ENCODE measurements around the gene JAM3. TPM values are rescaled to one million over a fixed set of nuclear protein-coding genes. Genes with fewer than 3 reads are reported as not detected.
"Not testable (repeated sequence)": the region's sequence is repeated elsewhere in the genome, so short reads cannot be mapped to it uniquely, and the experiment has no call there.

The JAM3 gene
- total RNA-seq, 2 donors from 2014 or later, result 86.6 to 92.2 TPM

- DNase-seq (ENCODE audit: low spot score), result no peak
- intact Hi-C loops (cut with DNase I), result loop anchor here in 1 of 2 donors (5.0 kb wide), 1 partner anchor 43 kb away; no protein-coding TSS in a partner anchor
These were observed 5.5 kb downstream of the JAM3 start for GRCh38 chr11:134074346-134074745.

GRCh38 chr11:134074766-134075165, 5.9 kb downstream of the JAM3 start:
- intact Hi-C loops (cut with DNase I), result loop anchor here in 1 of 2 donors (5.0 kb wide), 1 partner anchor 43 kb away; no protein-coding TSS in a partner anchor
- no peak for DNase-seq (ENCODE audit: low spot score)

DNA sequence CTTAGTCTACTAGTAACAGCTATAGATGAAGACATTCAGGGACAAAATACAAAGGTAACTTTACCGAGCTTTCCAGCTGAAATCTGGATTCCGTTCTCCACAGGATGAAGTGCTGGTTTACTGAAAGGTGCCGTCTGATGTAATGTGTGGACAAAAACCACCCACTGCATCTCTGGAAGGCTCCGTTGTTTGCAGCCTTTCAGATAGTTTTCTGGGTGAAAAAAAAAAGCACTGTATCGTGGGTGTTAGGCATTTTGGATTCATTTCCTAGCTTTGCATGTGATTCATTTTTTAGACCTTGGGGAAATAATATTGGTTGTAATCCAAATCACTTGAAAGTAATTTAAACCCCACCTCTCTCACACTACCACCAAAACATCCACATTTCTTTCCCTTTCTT, 10.4 kb downstream of the JAM3 start:
- intact Hi-C loops (cut with DNase I), result no loop called here
- no peak for DNase-seq (ENCODE audit: low spot score)

- DNase-seq (ENCODE audit: low spot score); intact Hi-C loops (cut with DNase I): not testable (repeated sequence)
These were observed 12.4 kb downstream of the JAM3 start for GRCh38 chr11:134081258-134081657.

DNA sequence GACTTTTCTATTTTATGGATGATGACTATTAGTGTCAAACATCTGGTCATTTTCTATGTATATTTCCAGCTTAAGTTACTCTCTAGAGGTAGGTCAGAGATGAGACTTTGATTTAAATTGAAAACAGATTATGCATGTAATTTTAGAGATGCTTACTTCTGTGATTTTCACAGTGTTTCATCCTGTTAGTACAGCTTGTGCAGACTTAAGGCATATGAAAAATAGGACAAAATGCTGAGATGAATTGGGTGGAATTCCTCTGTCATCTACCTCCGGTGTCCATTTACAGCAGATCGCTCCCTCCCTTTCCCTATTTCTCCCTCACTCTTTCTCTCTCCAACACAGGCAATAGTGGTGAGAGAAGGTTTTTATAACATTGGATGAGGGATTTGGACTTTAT, 14.1 kb downstream of the JAM3 start:
- intact Hi-C loops (cut with DNase I), result no loop called here
- DNase-seq (ENCODE audit: low spot score), result no peak

- intact Hi-C loops (cut with DNase I), result no loop called here
- no peak for DNase-seq (ENCODE audit: low spot score)
These were observed 17.5 kb downstream of the JAM3 start for GRCh38 chr11:134086376-134086775.

- intact Hi-C loops (cut with DNase I); DNase-seq (ENCODE audit: low spot score): not testable (repeated sequence)
These were observed 23.1 kb downstream of the JAM3 start for GRCh38 chr11:134092006-134092405.

GRCh38 chr11:134097166-134097565, 28.3 kb downstream of the JAM3 start:
- DNase-seq (ENCODE audit: low spot score), result no peak
- intact Hi-C loops (cut with DNase I), result no loop called here

- no peak for DNase-seq (ENCODE audit: low spot score)
- intact Hi-C loops (cut with DNase I), result no loop called here
These were observed 29.8 kb downstream of the JAM3 start for GRCh38 chr11:134098566-134099184.

GRCh38 chr11:134100171-134100570, 31.3 kb downstream of the JAM3 start:
- no peak for DNase-seq (ENCODE audit: low spot score)
- intact Hi-C loops (cut with DNase I), result no loop called here

GRCh38 chr11:134101282-134101681, 32.4 kb downstream of the JAM3 start:
- no peak for DNase-seq (ENCODE audit: low spot score)
- intact Hi-C loops (cut with DNase I), result no loop called here

DNA sequence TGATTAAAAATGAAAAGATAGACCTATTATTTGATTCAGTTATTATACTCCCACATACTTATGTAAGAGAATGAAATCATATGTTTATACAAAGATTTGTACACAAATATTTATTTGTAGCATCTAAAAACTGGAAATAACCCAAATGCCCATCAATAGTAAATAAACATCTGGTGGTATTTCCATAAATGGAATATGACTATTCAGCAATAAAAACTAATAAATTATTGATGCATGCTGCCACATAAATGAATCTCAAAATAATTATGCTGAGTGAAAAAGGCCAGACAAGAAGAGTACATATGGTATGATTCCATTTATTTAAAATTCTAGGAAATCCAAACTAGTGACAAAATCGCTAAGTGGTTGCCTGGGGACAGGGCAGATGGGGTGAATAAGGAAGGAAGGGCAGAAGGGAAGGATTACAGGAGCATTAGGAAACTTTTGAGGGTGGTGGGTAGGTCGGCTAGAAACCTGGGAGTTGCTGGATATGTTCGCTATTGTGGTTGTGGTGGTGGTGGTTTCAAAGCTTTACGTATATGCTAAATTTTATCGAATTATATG, 41.5 kb downstream of the JAM3 start:
- intact Hi-C loops (cut with DNase I), result no loop called here
- DNase-seq (ENCODE audit: low spot score), result no peak

GRCh38 chr11:134113787-134114186, 44.9 kb downstream of the JAM3 start:
- intact Hi-C loops (cut with DNase I); DNase-seq (ENCODE audit: low spot score): not testable (repeated sequence)

DNA sequence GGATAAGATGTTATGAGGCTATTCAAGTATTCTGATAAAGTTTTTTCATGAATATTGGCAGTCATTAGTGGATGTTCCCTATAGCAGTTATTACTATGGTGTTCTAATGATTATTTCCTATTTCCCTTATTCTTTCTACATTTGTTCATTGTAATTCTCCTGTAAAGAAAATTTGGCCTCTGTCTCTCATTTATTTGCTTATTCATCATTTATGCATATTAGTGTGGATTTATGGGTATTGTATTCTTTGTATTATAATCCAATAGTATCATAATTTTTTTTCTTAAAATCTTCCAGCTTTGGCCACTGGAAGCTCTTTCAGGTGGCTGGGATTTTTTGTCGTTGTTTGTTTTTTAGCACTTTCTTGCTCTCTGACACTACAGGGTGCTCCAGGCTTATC, 47.3 kb downstream of the JAM3 start:
- intact Hi-C loops (cut with DNase I), result loop anchor here in 1 of 2 donors (5.0 kb wide), 1 partner anchor 44 kb away; no protein-coding TSS in a partner anchor
- DNase-seq (ENCODE audit: low spot score), result no peak

DNA sequence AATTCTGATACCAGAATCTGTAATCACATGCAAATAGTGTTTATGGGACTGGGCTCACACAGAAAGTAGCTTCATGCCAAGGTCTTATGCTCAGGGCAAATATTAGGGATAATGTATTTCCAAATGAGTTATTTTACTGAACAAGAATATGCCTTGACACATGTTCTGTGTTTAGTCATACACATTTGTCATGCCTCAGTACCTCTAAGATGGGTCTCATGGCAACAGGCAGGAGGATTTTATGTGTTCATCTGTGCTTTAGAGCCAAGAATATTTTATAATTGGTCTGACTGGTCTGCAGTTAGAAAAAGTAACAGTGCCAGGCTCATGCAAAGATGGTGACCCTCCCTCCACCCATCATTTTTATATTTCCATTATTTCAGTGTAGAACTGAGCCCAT, 49.1 kb downstream of the JAM3 start:
- no peak for DNase-seq (ENCODE audit: low spot score)
- intact Hi-C loops (cut with DNase I), result loop anchor here in 1 of 2 donors (5.0 kb wide), 1 partner anchor 46 kb away; no protein-coding TSS in a partner anchor

GRCh38 chr11:134119094-134119493, 50.2 kb downstream of the JAM3 start:
- intact Hi-C loops (cut with DNase I), result loop anchor here in 1 of 2 donors (5.0 kb wide), 1 partner anchor 47 kb away; no protein-coding TSS in a partner anchor
- no peak for DNase-seq (ENCODE audit: low spot score)

- intact Hi-C loops (cut with DNase I), result no loop called here
- DNase-seq (ENCODE audit: low spot score), result no peak
These were observed 51.4 kb downstream of the JAM3 start for GRCh38 chr11:134120143-134120850.

GRCh38 chr11:134120921-134121526, 52.2 kb downstream of the JAM3 start:
- intact Hi-C loops (cut with DNase I), result no loop called here
- no peak for DNase-seq (ENCODE audit: low spot score)

GRCh38 chr11:134124660-134125451, 56.0 kb downstream of the JAM3 start:
- DNase-seq (ENCODE audit: low spot score), result peak; percentile 84
- intact Hi-C loops (cut with DNase I), result no loop called here
